GM12865 (cell line): ENCODE measurements around the gene FEV.
A peak's percentile ranks its signal among the peaks of the same experiment; 100 is the strongest.

Experiments
- DNase-seq: peaks from one replicate; pipeline ENCODE4 v3.0.0; 2010; ENCODE audit warnings: low read depth
- H3K4me3 ChIP-seq: 2 replicates; pipeline ENCODE4 v1.5.1; 2011; ENCODE audit warnings: mild to moderate bottlenecking, low read depth, low read length, control low read depth
- CTCF ChIP-seq: IDR thresholded peaks from 2 replicates; pipeline ENCODE4 v1.5.1; 2011; ENCODE audit warnings: low read length, control low read depth, low read depth, inconsistent platforms; ENCODE audit not compliant: insufficient read depth; ENCODE audit errors: missing control alignments

Gene FEV

GRCh38 chr2:219002395-219003266 lies 17.6 kb upstream of the FEV start:
- no peak overlapping the region for H3K4me3 ChIP-seq
- peak; percentile 19 for TF ChIP-seq CTCF
- peak; percentile 21 for DNase-seq

GRCh38 chr2:219001577-219002394 lies 16.8 kb upstream of the FEV start:
- no peak for DNase-seq
- H3K4me3 ChIP-seq, result no peak overlapping the region
- TF ChIP-seq CTCF, result no peak

- no peak overlapping the region for H3K4me3 ChIP-seq
- TF ChIP-seq CTCF, result no peak
- no peak for DNase-seq
These were observed 16.2 kb upstream of the FEV start for GRCh38 chr2:219001100-219001576.

- TF ChIP-seq CTCF, result no peak
- H3K4me3 ChIP-seq, result no peak overlapping the region
- no peak for DNase-seq
These were observed 15.6 kb upstream of the FEV start for GRCh38 chr2:219000569-219000960.

GRCh38 chr2:218999881-219000568 lies 15.0 kb upstream of the FEV start:
- TF ChIP-seq CTCF, result no peak
- no peak overlapping the region for H3K4me3 ChIP-seq
- DNase-seq, result no peak

GRCh38 chr2:218999021-218999880 lies 14.3 kb upstream of the FEV start:
- DNase-seq, result no peak
- no peak for TF ChIP-seq CTCF
- no peak overlapping the region for H3K4me3 ChIP-seq
